A549 (cell line): ENCODE data around the gene LARGE1. TPM values are rescaled to one million over a fixed set of nuclear protein-coding genes. Genes with fewer than 3 reads are reported as not detected.

Experiments
- ATAC-seq, 2 experiments: fragments of 200-7000 bp in 1 of 2; fragments of >200 bp in 1 of 2; cut with Nextera tagmentation in 1 of 2; cut with Tn5 transposase in 1 of 2; 3 replicates each; pipeline versions ENCODE4 v1.8.0 to v1.9.1; 2018 to 2020; ENCODE audit warnings: mild to moderate bottlenecking in 1 of 2, moderate library complexity in 1 of 2
- CTCF ChIA-PET: fragments of 300-600 bp; sonication (Branson Sonifier 250); formaldehyde crosslinking; extraction: SDS; loops from one replicate; lab custom pipeline; 2021; ENCODE audit warnings: antibody characterized with exemption, inconsistent platforms; lab: Yijun Ruan, JAX
- POLR2A ChIA-PET: fragments of 350-600 bp; formaldehyde crosslinking; extraction: SDS; loops from one replicate; lab custom pipeline; 2021; ENCODE audit warnings: antibody characterized with exemption, inconsistent platforms; lab: Yijun Ruan, JAX
- DNase-seq, 2 experiments: peaks; one replicate each; pipeline versions ENCODE4 v3.0.0 to v3.0.0-alpha.2; 2011 to 2016; ENCODE audit warnings: low read depth in 1 of 2, low spot score in 1 of 2
- FAIRE-seq: peaks from 2 replicates; lab custom pipeline; 2011; peaks lifted over from hg19 to GRCh38; lab: Jason Lieb, UNC
- H3K27ac ChIP-seq, 2 experiments: fragments of >200 bp; sonication (Bioruptor Twin); formaldehyde crosslinking; 3 replicates each; pipeline ENCODE4 v1.5.1; 2016 to 2017
- H3K4me1 ChIP-seq: fragments of >200 bp; sonication (Bioruptor Twin); formaldehyde crosslinking; 3 replicates; pipeline ENCODE4 v1.6.1; 2016
- H3K4me2 ChIP-seq: fragments of >200 bp; sonication (Bioruptor Twin); formaldehyde crosslinking; 3 replicates; pipeline ENCODE4 v1.6.1; 2016
- H3K4me3 ChIP-seq: fragments of >200 bp; sonication (Bioruptor Twin); formaldehyde crosslinking; 3 replicates; pipeline ENCODE4 v1.5.1; 2016
- H3K9me3 ChIP-seq: fragments of >200 bp; sonication (Bioruptor Twin); formaldehyde crosslinking; 3 replicates; pipeline ENCODE4 v1.6.1; 2016
- BHLHE40 ChIP-seq: IDR thresholded peaks from 2 replicates; pipeline ENCODE4 v1.6.1; 2012; ENCODE audit warnings: low read depth, low read length, inconsistent platforms
- CTCF ChIP-seq: fragments of >200 bp; sonication (Bioruptor Twin); formaldehyde crosslinking; IDR thresholded peaks from 3 replicates; pipeline ENCODE4 v1.5.1; 2016
- FOXS1 ChIP-seq: fragments of 250-450 bp; sonication (Bioruptor Pico); IDR thresholded peaks from 2 replicates; pipeline ENCODE4 v1.5.0; 2020; ENCODE audit warnings: mild to moderate bottlenecking, moderate library complexity
- GATA3 ChIP-seq: IDR thresholded peaks from 2 replicates; pipeline ENCODE4 v1.6.1; 2012; ENCODE audit warnings: borderline replicate concordance
- HDAC2 ChIP-seq: fragments of 200-600 bp; sonication (generic); IDR thresholded peaks from 2 replicates; pipeline ENCODE4 v1.6.1; 2016
- HMGXB4 ChIP-seq: fragments of 250-450 bp; sonication (Bioruptor Pico); IDR thresholded peaks from 2 replicates; pipeline ENCODE4 v1.5.0; 2021; ENCODE audit warnings: mild to moderate bottlenecking, moderate library complexity, borderline replicate concordance
- MAX ChIP-seq: IDR thresholded peaks from 2 replicates; pipeline ENCODE4 v1.6.1; 2012
- MYC ChIP-seq: IDR thresholded peaks from 2 replicates; pipeline ENCODE4 v1.6.1; 2012; ENCODE audit warnings: mild to moderate bottlenecking, inconsistent platforms, low read length, improper control_type of control experiment, borderline replicate concordance
- NFE2L2 ChIP-seq: fragments of 150-350 bp; conservative IDR thresholded peaks from 2 replicates; pipeline ENCODE4 v1.6.1; 2014; ENCODE audit warnings: low read length
- RAD21 ChIP-seq, 2 experiments: fragments of >200 bp in 1 of 2; sonication (Bioruptor Twin) in 1 of 2; formaldehyde crosslinking in 1 of 2; IDR thresholded peaks in 1 of 2; conservative IDR thresholded peaks in 1 of 2; 2 replicates in 1 of 2; 3 replicates in 1 of 2; pipeline ENCODE4 v1.6.1; 2012 to 2018; ENCODE audit warnings: inconsistent platforms in 1 of 2
- RFX5 ChIP-seq: fragments of 450-650 bp; IDR thresholded peaks from 2 replicates; pipeline ENCODE4 v1.7.1; 2014; ENCODE audit warnings: antibody characterized with exemption, mild to moderate bottlenecking, moderate library complexity
- SMC3 ChIP-seq: fragments of >200 bp; sonication (Bioruptor Twin); formaldehyde crosslinking; IDR thresholded peaks from 3 replicates; pipeline ENCODE4 v1.6.1; 2018; ENCODE audit warnings: inconsistent platforms
- SREBF2 ChIP-seq: fragments of 450-650 bp; IDR thresholded peaks from 2 replicates; pipeline ENCODE4 v1.6.1; 2014; ENCODE audit warnings: mild to moderate bottlenecking, moderate library complexity
- TP53 ChIP-seq: fragments of 250-450 bp; sonication (Bioruptor Pico); IDR thresholded peaks from 2 replicates; pipeline ENCODE4 v1.5.0; 2021; ENCODE audit warnings: mild to moderate bottlenecking, moderate library complexity
- ZC3H11A ChIP-seq: fragments of 450-650 bp; IDR thresholded peaks from 2 replicates; pipeline ENCODE4 v1.6.1; 2014; ENCODE audit warnings: antibody characterized with exemption, mild to moderate bottlenecking
- ZFP36 ChIP-seq: fragments of 450-650 bp; IDR thresholded peaks from 2 replicates; pipeline ENCODE4 v1.6.1; 2014; ENCODE audit warnings: borderline replicate concordance; ENCODE audit not compliant: partially characterized antibody
- WGBS: methylation state at CpG from one replicate; pipeline ENCODE4 v1.1.6; 2017; ENCODE audit errors: missing lambda C conversion rate; 5-methylcytosine and 5-hydroxymethylcytosine counted together
- polyA plus RNA-seq, 4 experiments: library from polyadenylated mRNA; depleted of rRNA in 3 of 4; stranded (reverse); fragments of >200 nt; fragmentation: RNase III in 1 of 4; extraction: RNeasy Plus Mini Kit Qiagen cat#74134 plus additional on column Dnase treatment in 1 of 4; gene quantifications; 2 replicates in 3 of 4; 3 replicates in 1 of 4; pipeline ENCODE4 v1.2.3, GENCODE V29; 2011 to 2017

Gene LARGE1
- polyA plus RNA-seq, 2 of the 4 experiments (the other 2 are of a cell fraction) = 2.7 to 5.8 TPM

- H3K4me2 ChIP-seq = peak overlapping the region; percentile 91
- peaks cover 9% of the 10 kb centered on the region; the same call in 2 of the 3 replicates for H3K4me1 ChIP-seq
- no peak overlapping the region for H3K27ac ChIP-seq
- no peak for DNase-seq
- ATAC-seq = no peak
- H3K9me3 ChIP-seq = no peaks in the 10 kb centered on the region
- CTCF ChIA-PET = interaction anchor here (0.9 to 1.3 kb wide), 5 partner anchors 33 to 1236 kb away, joined by 3 to 5 read pairs (median 4); no protein-coding TSS in a partner anchor
- TF ChIP-seq NFE2L2 (no peak), SREBF2 (no peak), GATA3 (no peak), HDAC2 (no peak), MYC (no peak), MAX (no peak)
- H3K4me3 ChIP-seq = peak overlapping the region; percentile 66; the same call in 2 of the 3 replicates
- no peak for FAIRE-seq
- POLR2A ChIA-PET = no interaction called here
- 85% methylated on average over 8 of the region's 10 CpGs for WGBS
Measured at GRCh38 chr22:33918676-33919365, 1.5 kb downstream of the LARGE1 start.

- DNase-seq = peak in 1 of 2 experiments; percentile 26
- WGBS = 70% methylated on average over 10 of the region's 10 CpGs
- ChIA-PET POLR2A (no interaction called here), CTCF (interaction anchor here (0.6 to 1.3 kb wide), 5 partner anchors 33 to 1106 kb away, joined by 3 to 4 read pairs (median 4); no protein-coding TSS in a partner anchor)
- Histone ChIP-seq H3K4me2 (no peak overlapping the region), H3K27ac (no peak overlapping the region)
- TF ChIP-seq CTCF (0 out of 3 replicates have a peak, but pooled peaks have one; percentile 10), TP53 (CRISPR knock-in tag) (no peak), SMC3 (peak; percentile 15; the same call in 1 of the 3 replicates), RAD21 (conservative IDR thresholded peaks at IDR 0.05 in 1 of 2, IDR thresholded peaks at IDR 0.05 in 1 of 2) (peak; percentile 33 to 53; a peak in 4 of 5 replicates)
- TF ChIP-seq, all 56 proteins: peak for 3
- Histone ChIP-seq H3K9me3 (no peaks in the 10 kb centered on the region), H3K4me1 (peaks cover 9% of the 10 kb centered on the region; the same call in 2 of the 3 replicates), H3K4me3 (no peak overlapping the region)
- FAIRE-seq (no peak), ATAC-seq (no peak)
Measured at GRCh38 chr22:33917744-33918406, 2.4 kb downstream of the LARGE1 start.

- H3K4me3 ChIP-seq = no peak overlapping the region
- 30% methylated on average over 1 of the region's 1 CpG for WGBS
- POLR2A ChIA-PET = no interaction called here
- H3K9me3 ChIP-seq = no peaks in the 10 kb centered on the region
- H3K4me1 ChIP-seq = peaks cover 5% of the 10 kb centered on the region; the same call in 1 of the 3 replicates
- H3K27ac ChIP-seq = no peak overlapping the region
- no peak overlapping the region for H3K4me2 ChIP-seq
- FAIRE-seq = no peak
- TF ChIP-seq NFE2L2 (no peak), MYC (no peak), ZC3H11A (no peak), FOXS1 (CRISPR knock-in tag) (no peak), SMC3 (no peak), HDAC2 (no peak), RFX5 (no peak), BHLHE40 (no peak), ZFP36 (no peak), HMGXB4 (CRISPR knock-in tag) (no peak)
- DNase-seq = no peak
- CTCF ChIA-PET = no interaction called here
- no peak for ATAC-seq
Measured at GRCh38 chr22:33914699-33915098, 5.6 kb downstream of the LARGE1 start.
